Type B pancreatic cell (in vitro differentiated cells): ENCODE data around the gene ACIN1. TPM values are rescaled to one million over a fixed set of nuclear protein-coding genes. Genes with fewer than 3 reads are reported as not detected.

Source experiments
- DNase-seq: peaks from one replicate; pipeline ENCODE4 v3.0.0; 2021; ENCODE audit warnings: mixed read lengths; ENCODE audit not compliant: unreplicated experiment; ENCODE audit errors: extremely low spot score
- H3K27ac Mint-ChIP-seq: 2 replicates; pipeline ENCODE4 v1.8.0; 2021; ENCODE audit warnings: mild to moderate bottlenecking, mixed read lengths
- H3K27me3 Mint-ChIP-seq: 2 replicates; pipeline ENCODE4 v1.8.0; 2021; ENCODE audit warnings: mixed read lengths
- H3K36me3 Mint-ChIP-seq: 2 replicates; pipeline ENCODE4 v1.8.0; 2021; ENCODE audit warnings: mixed read lengths
- H3K4me1 Mint-ChIP-seq: one replicate; pipeline ENCODE4 v1.8.0; 2021; ENCODE audit warnings: mixed read lengths; ENCODE audit not compliant: unreplicated experiment
- H3K4me3 Mint-ChIP-seq: 2 replicates; pipeline ENCODE4 v1.8.0; 2021; ENCODE audit warnings: mild to moderate bottlenecking, mixed read lengths
- H3K9me3 Mint-ChIP-seq: 2 replicates; pipeline ENCODE4 v1.8.0; 2021; ENCODE audit warnings: mixed read lengths
- CTCF ChIP-seq: fragments of 200-600 bp; sonication (generic); conservative IDR thresholded peaks from 2 replicates; pipeline ENCODE4 v1.5.0; 2021; ENCODE audit warnings: antibody characterized with exemption, mild to moderate bottlenecking
- total RNA-seq: library from RNA; stranded (reverse); gene quantifications from 2 replicates; pipeline ENCODE4 v1.2.1, GENCODE V29; 2021; ENCODE audit warnings: low replicate concordance

ACIN1 gene
- total RNA-seq, 1 donor from 2014 or later = 342 TPM

- DNase-seq = no peak
- H3K4me3 Mint-ChIP-seq = no peak within 1 kb of the TSS
- peaks cover 26% of the 10 kb centered on the region for H3K4me1 Mint-ChIP-seq
- H3K27ac Mint-ChIP-seq = no peak within 1 kb of the TSS
- peaks cover 14% of the 10 kb centered on the region for H3K27me3 Mint-ChIP-seq
- TF ChIP-seq CTCF = no peak
- no peaks in the 10 kb centered on the region for H3K36me3 Mint-ChIP-seq
- no peaks in the 10 kb centered on the region for H3K9me3 Mint-ChIP-seq
Observed at GRCh38 chr14:23118506-23119362, 23.8 kb upstream of the ACIN1 start, which contains the start of gene CEBPE. TSS of gene CEBPE (minus strand) at chr14:23119255. CDS start at chr14:23119091, 164 bp downstream.

DNA sequence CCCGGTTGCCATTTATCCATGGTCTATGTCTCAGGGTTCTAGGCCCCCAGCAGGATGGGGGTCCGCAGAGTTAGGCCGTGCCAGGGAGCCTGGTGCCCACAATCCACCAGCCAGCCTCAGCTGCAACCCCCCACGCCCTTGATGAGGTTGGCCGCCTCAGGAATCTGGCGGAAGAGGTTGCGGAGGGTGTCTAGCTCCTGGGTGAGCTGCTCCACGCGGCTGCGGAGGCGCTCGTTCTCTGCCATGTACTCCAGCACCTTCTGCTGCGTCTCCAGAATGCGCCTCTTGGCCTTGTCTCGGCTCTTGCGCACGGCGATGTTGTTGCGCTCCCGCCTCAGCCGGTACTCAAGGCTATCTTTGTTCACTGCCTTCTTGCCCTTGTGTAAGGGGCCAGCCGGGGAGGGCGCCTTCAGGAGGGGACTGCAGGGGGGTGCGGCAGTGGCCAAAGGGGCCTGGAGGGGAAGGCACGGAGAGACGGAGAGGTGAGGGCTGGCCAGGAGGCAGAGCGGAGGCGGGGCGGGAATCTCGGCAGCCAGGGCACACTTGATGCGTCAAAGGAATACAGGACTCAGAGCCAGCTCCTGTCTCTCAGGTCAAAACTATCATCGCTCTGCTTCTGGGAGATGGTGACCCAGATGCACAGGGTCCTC is 22.6 kb upstream of the ACIN1 start:
- Mint-ChIP-seq H3K9me3 (no peaks in the 10 kb centered on the region), H3K27ac (no peak overlapping the region), H3K4me1 (peaks cover 22% of the 10 kb centered on the region), H3K36me3 (no peaks in the 10 kb centered on the region), H3K27me3 (peaks cover 14% of the 10 kb centered on the region), H3K4me3 (no peak overlapping the region)
- no peak for DNase-seq
- no peak for TF ChIP-seq CTCF

DNA sequence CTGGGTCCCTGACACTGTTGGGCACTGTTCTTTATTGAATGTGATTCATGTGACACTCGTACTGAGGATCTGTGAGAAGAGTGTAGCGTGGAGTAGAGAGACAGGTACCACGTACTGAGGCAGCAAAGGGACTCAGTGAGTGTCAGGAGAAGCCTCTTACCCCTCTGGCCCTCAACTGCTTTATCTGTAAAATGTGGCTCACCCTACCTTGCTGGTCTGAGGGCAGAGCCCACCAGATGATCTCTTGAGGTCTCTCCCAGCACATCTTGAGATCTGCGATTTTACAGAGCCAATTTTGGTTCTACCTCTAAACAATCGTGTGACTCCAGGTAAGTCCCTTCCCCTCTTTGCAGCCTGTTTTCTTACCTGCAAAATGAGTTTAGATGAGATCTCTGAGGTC is 21.0 kb upstream of the ACIN1 start:
- H3K27me3 Mint-ChIP-seq = peaks cover 11% of the 10 kb centered on the region
- H3K9me3 Mint-ChIP-seq = no peaks in the 10 kb centered on the region
- no peak overlapping the region for H3K27ac Mint-ChIP-seq
- peaks cover 13% of the 10 kb centered on the region for H3K4me1 Mint-ChIP-seq
- DNase-seq = no peak
- no peak for TF ChIP-seq CTCF
- H3K4me3 Mint-ChIP-seq = no peak overlapping the region
- no peaks in the 10 kb centered on the region for H3K36me3 Mint-ChIP-seq

- no peaks in the 10 kb centered on the region for H3K36me3 Mint-ChIP-seq
- no peak for DNase-seq
- H3K9me3 Mint-ChIP-seq = no peaks in the 10 kb centered on the region
- peaks cover 8% of the 10 kb centered on the region for H3K4me1 Mint-ChIP-seq
- H3K27me3 Mint-ChIP-seq = peaks cover 11% of the 10 kb centered on the region
- no peak for TF ChIP-seq CTCF
- H3K27ac Mint-ChIP-seq = no peak overlapping the region
- H3K4me3 Mint-ChIP-seq = no peak overlapping the region
Observed at GRCh38 chr14:23115039-23115731, 20.2 kb upstream of the ACIN1 start.

- H3K27me3 Mint-ChIP-seq = peaks cover 11% of the 10 kb centered on the region
- DNase-seq = no peak
- H3K27ac Mint-ChIP-seq = no peak overlapping the region
- peaks cover 8% of the 10 kb centered on the region for H3K4me1 Mint-ChIP-seq
- no peaks in the 10 kb centered on the region for H3K9me3 Mint-ChIP-seq
- no peaks in the 10 kb centered on the region for H3K36me3 Mint-ChIP-seq
- H3K4me3 Mint-ChIP-seq = no peak overlapping the region
- no peak for TF ChIP-seq CTCF
Observed at GRCh38 chr14:23114669-23115038, 19.7 kb upstream of the ACIN1 start.
